HG03060 (cell line): ENCODE data around the gene WDR75.

Experiments used
- ATAC-seq: cut with Tn5 transposase; IDR thresholded peaks from one replicate; pipeline ENCODE4 v1.9.1; 2021; ENCODE audit warnings: low read depth, moderate number of reproducible peaks; ENCODE audit not compliant: unreplicated experiment

Gene WDR75

DNA sequence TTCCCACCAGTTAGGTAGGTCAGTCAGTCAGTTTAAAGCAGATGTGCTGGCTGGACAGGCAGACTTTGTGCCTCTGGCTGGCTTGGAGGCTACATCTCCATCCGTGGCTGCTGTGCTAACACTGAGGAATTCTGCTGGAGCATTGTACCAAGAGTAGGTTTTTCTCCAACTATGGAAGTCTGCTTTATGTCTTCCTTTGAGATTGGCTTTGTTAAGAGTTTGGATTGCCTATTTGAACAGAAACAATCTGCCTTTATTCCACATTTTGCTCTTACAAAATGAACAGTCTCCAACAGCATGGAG is 46.7 kb downstream of the WDR75 start:
- ATAC-seq, result no peak

DNA sequence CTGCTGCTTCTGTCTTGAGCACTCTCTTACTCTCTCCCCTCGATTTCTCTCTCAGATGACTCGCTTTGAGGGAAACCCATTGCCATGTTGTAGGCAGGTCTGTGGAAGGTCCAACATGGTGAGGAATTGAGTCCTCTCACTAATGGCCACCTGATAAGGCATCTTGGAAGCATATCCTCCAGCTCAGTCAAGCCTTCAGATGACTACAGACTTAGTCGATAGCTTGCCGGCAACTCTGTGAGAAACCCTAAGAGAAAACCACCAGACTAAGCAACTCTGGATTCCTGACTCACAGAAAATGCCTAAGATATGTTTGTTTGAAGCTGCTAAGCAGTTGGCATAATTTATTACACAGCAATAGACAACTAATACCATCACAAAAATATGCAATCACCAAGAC is 51.2 kb downstream of the WDR75 start:
- ATAC-seq, result no peak

DNA sequence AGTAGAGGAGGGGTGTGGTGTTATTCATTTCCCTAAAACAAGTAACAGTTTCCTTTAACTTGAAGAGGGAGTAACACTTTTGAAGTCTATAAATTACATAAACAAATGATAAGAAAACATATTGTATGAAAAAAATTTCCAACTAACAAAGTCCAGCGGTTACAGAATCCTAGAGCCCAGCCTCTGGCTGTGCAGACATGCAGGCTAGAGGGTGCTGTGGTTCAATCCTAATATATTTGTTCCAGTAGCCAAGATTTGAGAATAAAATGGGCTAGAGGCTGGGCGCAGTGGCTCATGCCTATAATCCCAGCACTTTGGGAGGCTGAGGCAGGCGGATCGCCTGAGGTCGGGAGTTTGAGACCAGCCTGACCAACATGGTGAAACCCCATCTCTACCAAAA is 56.9 kb downstream of the WDR75 start:
- ATAC-seq, result no peak

DNA sequence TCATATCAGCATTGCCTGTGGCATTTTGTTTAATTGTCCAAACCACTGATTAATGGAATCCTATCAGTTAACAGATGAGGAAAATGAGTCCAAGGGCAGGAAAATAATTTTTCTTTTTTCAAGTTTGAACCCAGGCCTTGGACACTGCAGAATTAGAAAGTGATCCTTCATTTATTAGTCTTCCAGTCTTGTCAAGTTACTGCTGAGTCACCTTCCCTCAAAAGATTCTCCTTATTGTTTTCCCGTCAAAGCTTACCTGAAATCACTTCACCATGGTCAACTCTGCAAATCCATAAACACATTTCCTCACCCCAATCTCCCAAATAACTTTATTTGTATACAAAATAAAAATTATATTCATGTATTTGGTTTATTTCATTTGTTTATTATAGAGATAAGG is 57.9 kb downstream of the WDR75 start:
- no peak for ATAC-seq

DNA sequence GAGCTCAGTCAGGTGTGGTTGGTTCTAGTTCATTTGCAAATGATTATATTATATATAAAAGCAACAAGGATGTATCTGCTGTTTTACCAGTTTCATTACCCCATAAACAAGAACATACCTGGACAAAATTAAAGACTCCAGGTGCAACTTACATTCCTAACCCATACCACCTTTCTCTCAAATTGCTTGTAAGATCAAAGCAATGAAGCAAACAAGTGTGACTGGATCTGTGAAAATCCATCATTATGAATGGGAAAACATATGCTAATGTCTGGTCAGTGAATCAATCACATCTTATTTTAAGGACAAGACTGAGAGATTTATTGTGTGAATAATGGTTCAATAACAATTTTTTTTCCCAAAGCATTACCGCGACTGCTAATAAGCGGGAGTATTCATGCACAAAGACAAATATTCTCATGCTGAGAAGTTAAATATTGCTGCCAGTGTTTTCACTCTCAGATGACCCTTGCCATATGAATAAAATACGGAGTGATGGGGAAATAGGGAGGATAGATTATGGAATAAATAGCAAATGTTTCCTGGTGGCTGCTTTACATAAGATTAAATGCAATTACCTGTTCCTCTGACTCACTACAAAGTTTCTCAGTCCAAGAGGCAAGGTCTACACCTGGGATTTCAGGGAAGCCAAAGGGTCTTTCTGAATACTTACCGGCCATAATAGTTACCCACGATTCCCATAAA is 59.3 kb downstream of the WDR75 start:
- ATAC-seq, result no peak

DNA sequence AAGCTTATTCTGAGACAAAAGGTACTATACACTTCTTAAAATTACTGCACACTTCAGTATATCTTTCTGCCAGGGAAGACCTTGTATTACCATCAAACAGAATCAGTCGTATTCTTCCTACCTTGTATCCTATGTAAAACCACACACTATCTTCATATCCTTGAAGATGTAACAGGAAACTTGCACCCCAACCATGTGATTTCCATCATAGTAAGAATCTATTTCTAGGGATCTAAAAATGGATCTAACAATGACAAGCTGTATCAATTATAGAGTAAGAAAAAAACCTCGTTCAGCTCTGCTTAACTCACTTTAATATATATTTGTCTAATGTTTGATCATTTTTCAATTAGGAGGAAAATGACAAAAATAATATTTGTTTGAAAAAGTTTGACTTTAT is 60.2 kb downstream of the WDR75 start:
- no peak for ATAC-seq

DNA sequence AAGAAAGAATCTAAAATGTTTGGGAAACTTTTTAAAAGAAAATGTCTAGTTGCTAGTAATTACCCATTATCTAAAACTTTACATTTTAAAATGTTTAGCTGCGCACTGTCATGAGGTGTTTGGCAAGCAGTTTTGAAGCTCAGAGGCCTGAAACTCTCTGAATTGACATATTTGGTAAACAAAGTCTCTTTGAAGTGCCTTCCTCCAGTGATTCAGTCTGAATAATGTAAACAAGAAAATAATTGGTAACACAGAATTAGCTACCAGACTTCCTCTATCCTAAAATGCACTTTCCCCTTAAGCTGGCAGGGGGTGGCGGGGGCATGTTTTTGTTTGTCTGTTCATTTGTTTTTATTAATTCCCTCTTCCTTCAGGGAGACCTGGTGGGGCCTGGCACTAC is 61.4 kb downstream of the WDR75 start:
- no peak for ATAC-seq

DNA sequence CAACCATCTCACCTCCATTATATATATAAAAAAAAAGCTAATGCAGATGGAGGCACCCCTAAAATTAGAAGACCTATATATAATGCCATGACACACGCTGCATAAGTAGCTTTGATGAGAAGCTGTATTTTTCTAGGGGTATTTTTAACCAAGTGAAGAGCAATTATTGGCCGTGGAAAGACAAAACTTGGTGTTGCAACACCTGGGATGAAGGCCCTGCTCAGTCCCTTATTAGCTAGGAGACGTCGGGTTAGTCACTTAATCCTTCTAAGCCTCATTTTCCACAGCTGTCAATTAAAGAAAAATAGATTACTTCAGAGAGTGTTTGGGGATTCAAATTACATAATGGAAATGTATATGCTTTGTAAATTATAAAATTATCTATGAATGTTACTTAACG is 63.0 kb downstream of the WDR75 start:
- no peak for ATAC-seq

DNA sequence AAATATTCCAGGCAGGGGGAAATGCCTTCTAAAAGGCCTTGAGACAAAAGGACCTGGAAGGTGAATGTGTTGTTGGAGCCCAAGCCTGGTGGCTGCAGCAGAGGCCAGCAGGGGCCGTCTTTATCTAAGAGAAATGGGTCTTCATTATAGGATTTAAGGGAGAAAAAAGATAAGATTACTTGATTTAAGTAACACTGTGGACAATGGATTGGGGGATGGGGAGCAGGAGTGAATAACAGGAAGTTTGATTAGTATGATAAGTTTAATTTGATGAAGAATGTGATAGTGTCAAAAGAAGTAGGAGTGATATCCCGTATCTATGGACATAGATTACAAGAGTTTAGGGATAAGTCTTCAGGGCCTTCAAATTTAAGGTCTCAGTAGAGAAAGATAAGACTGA is 64.2 kb downstream of the WDR75 start:
- ATAC-seq, result no peak

DNA sequence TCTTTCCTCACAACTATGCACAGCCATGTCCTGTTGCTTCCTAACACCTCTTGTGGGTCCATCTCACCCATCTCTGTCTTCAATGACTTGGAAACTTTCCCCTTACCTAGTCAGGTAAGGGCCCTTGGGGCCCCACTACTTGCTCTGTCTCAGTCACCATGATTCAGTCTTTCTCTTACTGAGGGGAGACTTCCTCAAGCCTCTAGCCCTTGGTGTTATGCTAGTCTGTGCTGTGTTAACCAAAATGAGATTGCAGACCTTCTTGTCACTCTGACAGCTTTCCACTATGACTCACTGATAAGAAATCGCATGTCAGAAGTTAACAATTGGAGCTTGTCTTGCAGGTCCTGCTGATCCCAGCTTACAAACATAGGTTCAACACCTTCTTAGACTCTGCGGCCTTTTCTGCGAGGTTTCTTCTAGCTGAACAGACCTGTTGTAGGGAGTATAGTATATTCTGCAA is 65.3 kb downstream of the WDR75 start:
- ATAC-seq, result no peak

DNA sequence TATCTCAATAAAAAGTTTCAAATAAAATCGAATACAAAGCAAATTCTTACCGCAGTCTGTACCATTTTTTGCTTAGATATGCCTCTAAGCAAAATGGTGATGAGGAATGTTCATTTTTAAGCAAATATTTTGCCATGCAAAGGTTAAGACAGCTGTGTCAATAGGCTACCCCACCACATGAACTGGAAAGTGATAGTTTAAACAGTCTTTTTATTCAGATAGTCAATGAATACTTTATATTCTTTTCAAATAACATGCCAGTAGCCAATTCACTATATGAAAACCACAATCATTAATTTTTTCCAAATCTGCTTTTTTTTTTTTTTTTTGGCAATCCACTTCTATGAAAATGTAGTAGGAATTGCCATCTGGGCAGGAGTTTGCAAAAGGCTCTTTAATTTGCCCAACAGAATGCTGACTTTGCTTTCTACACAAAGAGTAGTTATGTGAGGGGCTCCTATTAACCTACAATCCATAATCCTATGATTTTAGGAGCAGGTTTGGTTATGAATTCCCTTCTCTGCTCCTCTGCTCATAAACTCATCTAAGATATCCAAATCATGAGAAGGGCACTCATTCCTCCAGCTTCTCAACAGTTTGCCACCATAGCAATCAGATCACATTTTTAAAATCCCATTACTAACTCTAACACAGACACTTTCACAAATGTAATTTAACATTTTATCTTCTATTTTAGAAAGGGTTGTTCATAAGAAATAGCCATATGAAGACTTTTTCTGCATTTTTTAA is 70.1 kb downstream of the WDR75 start:
- ATAC-seq, result no peak

DNA sequence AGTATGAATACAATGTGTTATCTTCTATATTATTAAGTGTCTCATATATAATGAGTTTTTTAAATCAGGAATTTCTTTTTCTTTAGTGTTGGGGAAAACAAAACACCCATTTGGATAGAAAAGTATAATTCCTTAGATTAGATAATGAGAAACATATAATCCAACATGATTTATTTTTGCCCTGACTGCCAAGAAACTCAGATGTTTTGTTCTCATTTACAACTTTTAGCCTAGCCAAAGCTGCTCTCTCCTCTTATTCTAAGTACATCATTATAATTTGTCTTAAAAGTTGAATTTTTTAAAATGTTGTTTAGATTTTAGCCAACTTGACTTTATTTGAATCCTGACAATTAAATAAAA is 70.7 kb downstream of the WDR75 start:
- ATAC-seq, result no peak

DNA sequence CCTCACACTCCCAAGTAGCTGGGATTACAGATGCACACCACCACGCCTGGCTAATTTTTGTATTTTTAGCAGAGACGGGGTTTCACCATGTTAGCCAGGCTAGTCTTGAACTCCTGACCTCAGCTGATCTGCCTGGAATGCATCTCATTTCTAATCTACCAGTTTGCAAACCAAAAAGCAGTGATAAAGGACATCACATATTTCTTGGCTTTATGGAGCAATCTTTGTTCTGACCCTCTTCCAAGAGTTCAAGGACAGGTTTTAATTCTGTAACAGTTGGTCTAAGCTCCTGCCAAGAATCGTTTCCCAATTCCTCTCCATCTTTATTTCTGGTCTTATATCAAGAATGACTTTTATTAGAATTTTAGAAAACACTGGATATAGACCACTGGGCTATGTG is 71.6 kb downstream of the WDR75 start:
- ATAC-seq, result no peak

DNA sequence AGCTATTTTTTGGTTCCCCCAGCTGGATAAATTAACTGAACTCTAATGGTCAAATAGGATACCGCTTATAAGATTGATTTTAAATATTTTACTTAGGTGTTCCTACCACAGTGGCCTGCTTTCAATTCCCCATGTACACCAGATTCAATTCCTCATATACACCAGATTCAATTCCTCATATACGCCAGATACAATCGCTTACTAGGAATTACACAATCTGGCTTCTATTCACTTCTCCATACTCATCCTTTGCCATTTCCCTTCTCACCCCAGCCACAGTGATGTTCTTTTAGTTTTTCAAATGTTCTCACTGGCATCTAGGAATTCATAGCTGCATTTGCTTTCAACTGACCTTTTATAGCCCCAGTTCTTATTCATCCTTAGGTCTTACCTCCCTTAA is 72.8 kb downstream of the WDR75 start:
- no peak for ATAC-seq

DNA sequence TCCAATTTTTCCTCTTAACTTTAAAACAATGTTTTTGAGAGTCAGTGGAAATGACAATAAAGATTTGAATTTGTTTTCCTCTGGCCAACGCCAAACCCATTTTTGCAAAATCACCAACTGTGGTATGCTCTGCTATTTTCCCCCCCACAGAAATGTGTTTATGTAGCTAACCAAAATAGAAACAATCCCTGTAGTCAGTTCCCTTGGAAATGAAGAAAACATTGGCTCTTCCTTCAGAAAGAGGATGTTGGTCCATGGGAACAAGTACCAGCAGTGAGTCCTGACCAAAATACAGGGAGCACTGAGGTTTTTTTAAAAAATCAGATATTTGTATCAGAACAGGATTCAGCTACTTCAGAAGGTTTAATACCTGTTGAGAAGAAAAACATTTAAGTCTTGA is 74.0 kb downstream of the WDR75 start:
- ATAC-seq, result no peak

DNA sequence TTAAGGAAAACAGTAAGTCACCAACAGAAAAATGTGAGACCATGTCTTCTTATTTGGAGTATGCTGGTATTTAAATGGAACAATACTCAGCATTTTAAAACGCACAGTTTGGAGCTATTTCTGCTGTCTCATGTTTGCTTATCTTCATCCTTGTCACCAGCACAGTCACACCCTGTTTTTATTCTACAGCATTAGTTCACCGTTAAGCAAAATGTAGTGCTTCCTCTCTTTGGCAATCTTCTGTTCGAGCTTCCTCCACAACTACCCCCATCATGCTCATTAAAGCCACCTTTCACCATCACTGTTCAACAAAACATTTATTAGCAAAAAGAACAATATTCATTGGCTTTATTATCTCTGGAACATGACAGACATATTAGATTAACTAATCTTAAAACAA is 75.3 kb downstream of the WDR75 start:
- ATAC-seq, result no peak

DNA sequence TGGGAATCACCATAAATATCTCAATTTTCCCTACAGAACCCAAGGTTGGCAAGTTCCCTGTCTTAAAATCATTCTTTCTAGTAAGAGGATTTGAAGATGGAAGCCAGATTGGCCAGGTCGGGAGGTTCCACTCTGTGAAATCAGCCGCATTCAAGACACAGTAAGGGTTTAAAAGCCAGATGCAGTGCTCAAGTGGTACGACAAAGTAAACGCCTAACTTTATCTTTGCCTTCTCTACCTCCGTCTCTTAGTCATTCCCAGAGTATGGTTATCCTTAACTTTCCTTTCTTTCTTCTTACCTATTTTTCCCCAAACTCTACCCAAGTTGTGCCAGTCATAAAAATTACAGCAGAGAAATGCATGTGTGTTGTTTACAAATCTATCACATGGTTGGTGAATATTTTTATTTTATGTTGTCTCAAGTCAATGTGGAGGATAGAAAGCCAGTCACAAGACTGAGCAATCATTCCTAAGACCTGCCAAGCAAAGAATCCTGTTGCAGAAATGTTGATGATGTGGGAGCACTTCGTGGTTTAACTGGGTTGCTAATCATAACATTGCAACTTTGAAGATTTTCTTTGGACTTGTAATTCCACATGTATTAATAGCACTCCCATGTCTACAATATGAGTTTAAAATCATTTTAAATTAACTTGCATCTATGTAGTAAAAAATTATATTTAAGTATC is 76.7 kb downstream of the WDR75 start:
- no peak for ATAC-seq

DNA sequence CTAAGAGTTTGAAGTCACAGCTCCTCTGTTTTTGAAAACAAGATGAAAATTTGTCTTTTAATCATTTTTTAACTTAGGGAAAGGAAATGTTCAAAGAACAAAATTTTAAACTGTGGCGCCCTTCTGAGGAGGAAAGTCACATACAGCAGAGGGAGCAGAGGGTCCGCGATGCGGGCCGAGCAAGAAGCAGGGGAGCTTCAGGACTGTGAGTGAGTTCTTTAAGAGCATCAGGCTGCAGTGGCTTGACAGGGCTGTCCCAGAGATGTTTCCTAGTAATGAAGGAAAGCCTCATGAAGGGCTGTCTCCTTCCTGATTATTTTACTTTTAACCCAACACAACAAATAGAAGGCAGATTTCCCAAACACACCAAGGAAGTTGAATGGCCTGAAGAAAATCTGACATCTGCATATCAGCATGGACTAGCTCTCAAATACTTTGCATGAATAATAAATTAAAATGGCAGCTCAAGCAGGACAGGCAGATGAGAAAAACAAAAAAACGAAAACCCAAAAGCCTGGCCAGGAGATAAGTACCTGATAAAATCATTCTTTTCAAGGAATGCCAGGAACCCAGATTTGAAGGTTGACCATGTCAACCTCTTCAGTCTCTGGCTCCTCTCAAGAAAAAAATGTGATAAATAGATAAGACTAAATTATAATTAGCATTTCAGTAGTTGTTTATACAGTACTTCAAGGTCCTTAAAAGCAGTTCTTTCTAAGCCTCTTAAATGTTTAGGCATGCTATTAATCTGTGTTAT is 78.5 kb downstream of the WDR75 start:
- no peak for ATAC-seq

DNA sequence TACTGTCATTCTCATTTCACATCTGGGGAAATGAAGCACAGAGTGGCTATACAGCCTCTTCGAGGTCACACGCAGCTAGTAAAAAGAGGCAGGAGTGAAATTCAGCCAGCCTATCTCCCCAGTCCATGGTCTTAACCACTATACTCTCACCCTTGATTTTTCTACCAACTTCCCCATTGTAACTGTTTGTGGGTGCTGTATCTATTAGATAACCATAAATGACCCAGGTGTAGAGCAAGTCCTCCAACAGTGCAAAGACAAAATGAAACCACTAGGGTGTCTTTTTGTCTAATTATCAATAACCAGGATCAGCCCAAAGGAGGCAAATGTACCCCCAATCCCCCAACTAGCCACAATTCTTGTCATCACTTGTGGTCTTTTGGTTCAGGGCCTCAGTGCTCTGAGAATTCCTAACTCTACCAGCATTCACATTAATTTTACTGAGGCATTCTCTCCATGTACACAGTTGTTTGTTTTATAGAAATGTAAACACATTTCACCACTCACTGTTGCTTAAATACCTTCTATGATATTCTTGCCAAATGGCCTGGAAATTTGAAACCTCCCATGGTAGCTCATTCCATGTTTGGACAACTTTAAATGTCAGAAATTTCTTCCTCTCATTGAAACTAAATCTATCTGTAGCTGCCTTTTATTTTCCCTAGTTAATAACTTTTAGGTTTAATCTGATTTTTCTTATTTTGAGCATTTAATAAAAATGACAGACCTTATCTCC is 80.6 kb downstream of the WDR75 start:
- ATAC-seq, result no peak

DNA sequence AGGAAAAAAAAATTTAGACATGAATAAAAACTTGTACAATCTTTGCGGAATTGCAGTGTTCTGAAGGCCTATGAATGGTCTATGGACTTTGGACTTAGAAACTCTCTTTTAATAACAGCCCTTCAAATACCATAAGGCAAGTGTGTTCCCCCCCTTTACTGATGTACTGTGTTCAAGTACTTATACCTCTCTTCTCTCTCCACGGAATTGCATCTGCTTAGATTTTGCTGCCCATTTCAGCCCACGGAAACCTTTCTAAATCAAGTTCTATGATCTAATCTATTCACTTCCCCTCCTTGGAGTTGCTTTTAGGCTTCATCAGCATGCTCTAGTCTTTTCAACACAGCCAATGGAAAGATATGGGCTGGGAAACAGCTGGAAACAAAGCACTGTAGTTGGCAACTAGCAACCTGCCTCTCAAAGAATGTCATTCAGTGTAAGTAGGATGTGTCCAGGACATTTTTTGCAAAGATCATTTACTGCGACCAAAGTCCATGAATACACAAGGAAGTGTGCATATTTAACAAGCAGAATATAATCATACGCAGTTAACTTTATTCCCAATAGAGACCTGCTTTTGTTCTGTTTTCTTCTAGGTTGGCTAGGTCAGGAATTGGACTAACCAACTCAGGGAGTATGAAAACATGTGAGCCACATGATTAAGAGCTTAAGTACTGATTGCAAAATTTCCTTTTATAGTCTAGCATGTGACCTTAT is 81.3 kb downstream of the WDR75 start:
- ATAC-seq, result no peak
